Measurements from ENCODE around the gene SOST. TPM values are rescaled to one million over a fixed set of nuclear protein-coding genes. Genes with fewer than 3 reads are reported as not detected.

The SOST gene
- total RNA-seq, 1 donor from 2014 or later: not detected

GRCh38 chr17:43728081-43728480, 30.5 kb downstream of the SOST start:
- no peak for DNase-seq (ENCODE audit: low read depth)
- H3K4me3 ChIP-seq (ENCODE audit: low read depth, low read length): no peak overlapping the region
- no peak for TF ChIP-seq CTCF (conservative IDR thresholded peaks at IDR 0.05; ENCODE audit: low read depth, low read length)

GRCh38 chr17:43723697-43724359, 34.8 kb downstream of the SOST start:
- H3K4me3 ChIP-seq (ENCODE audit: low read depth, low read length): no peak overlapping the region
- no peak for TF ChIP-seq CTCF (conservative IDR thresholded peaks at IDR 0.05; ENCODE audit: low read depth, low read length)
- peak; percentile 48 for DNase-seq (ENCODE audit: low read depth)

GRCh38 chr17:43722870-43723665, 35.5 kb downstream of the SOST start:
- DNase-seq (ENCODE audit: low read depth): no peak
- no peak overlapping the region for H3K4me3 ChIP-seq (ENCODE audit: low read depth, low read length)
- TF ChIP-seq CTCF (conservative IDR thresholded peaks at IDR 0.05; ENCODE audit: low read depth, low read length): no peak

GRCh38 chr17:43722269-43722619, 36.3 kb downstream of the SOST start:
- no peak overlapping the region for H3K4me3 ChIP-seq (ENCODE audit: low read depth, low read length)
- no peak for TF ChIP-seq CTCF (conservative IDR thresholded peaks at IDR 0.05; ENCODE audit: low read depth, low read length)
- no peak for DNase-seq (ENCODE audit: low read depth)

- TF ChIP-seq CTCF (conservative IDR thresholded peaks at IDR 0.05; ENCODE audit: low read depth, low read length): no peak
- H3K4me3 ChIP-seq (ENCODE audit: low read depth, low read length): no peak overlapping the region
- no peak for DNase-seq (ENCODE audit: low read depth)
Observed at GRCh38 chr17:43721537-43722268, 36.9 kb downstream of the SOST start.

GRCh38 chr17:43720311-43721060, 38.1 kb downstream of the SOST start:
- peak overlapping the region; percentile 68 for H3K4me3 ChIP-seq (ENCODE audit: low read depth, low read length)
- DNase-seq (ENCODE audit: low read depth): no peak
- TF ChIP-seq CTCF (conservative IDR thresholded peaks at IDR 0.05; ENCODE audit: low read depth, low read length): no peak
